ENCODE measurements around the gene TDRD9. TPM values are rescaled to one million over a fixed set of nuclear protein-coding genes. Genes with fewer than 3 reads are reported as not detected.

Gene TDRD9
- total RNA-seq, 2 experiments from 2014 or later = 1.1 to 1.2 TPM

DNA sequence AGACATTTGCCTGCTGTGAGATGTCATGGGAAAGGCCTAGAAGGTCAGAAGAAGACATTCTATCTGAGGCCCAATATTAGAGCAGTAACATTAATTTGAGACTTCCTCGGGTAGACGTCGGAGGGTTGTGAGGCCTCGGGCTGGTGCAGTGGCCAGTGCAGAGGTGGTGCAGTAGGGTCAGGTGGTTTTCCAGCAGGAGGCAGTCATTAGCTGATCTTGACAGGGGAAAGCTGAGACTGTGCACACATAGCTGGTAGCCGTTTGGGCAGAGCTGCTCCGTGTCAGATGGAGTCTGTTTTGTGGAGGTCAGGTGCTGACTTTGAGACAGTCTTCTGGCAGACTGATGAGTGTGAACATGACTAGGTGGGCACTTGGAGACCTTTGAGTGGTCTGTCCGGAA lies 91.5 kb downstream of the TDRD9 start:
- no peak for DNase-seq
- CTCF ChIA-PET = no interaction called here
- H3K27me3 Mint-ChIP-seq = peaks cover 34% of the 10 kb centered on the region
- ATAC-seq = no peak
- H3K9me3 Mint-ChIP-seq (ENCODE audit: low read depth) = no peaks in the 10 kb centered on the region
- H3K4me3 Mint-ChIP-seq = no peak overlapping the region
- H3K36me3 Mint-ChIP-seq = no peaks in the 10 kb centered on the region
- no peaks in the 10 kb centered on the region for H3K4me1 Mint-ChIP-seq
- no peak overlapping the region for H3K27ac Mint-ChIP-seq

GRCh38 chr14:104020471-104020870 lies 92.2 kb downstream of the TDRD9 start:
- CTCF ChIA-PET = no interaction called here
- DNase-seq (no peak), ATAC-seq (no peak)
- no peak overlapping the region for H3K27ac Mint-ChIP-seq
- H3K4me3 Mint-ChIP-seq = no peak overlapping the region
- no peaks in the 10 kb centered on the region for H3K9me3 Mint-ChIP-seq (ENCODE audit: low read depth)
- H3K36me3 Mint-ChIP-seq = no peaks in the 10 kb centered on the region
- peaks cover 30% of the 10 kb centered on the region for H3K27me3 Mint-ChIP-seq
- no peaks in the 10 kb centered on the region for H3K4me1 Mint-ChIP-seq

GRCh38 chr14:104023325-104024055 lies 95.2 kb downstream of the TDRD9 start:
- ATAC-seq (no peak), DNase-seq (no peak)
- CTCF ChIA-PET = no interaction called here
- Mint-ChIP-seq H3K36me3 (no peaks in the 10 kb centered on the region), H3K9me3 (ENCODE audit: low read depth) (no peaks in the 10 kb centered on the region), H3K27ac (no peak overlapping the region), H3K4me3 (no peak overlapping the region), H3K27me3 (peaks cover 30% of the 10 kb centered on the region), H3K4me1 (no peaks in the 10 kb centered on the region)

DNA sequence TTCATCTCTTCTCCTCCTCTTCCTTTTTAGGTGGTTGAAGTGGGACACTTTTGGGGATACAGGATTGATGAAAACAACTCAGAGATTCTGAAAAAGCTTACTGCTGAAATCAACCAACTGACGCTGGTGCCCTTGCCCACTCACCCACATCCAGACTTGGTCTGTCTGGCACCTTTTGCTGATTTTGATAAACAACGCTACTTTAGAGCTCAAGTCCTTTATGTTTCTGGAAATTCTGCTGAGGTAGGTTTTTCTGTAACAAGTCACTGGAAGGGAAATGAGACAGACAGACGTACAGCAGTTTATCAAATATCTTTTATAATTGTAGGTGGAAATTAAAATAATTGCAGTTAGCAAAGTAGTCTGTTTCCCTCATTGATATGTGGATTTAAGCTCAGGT lies 97.3 kb downstream of the TDRD9 start:
- no peak overlapping the region for H3K4me3 Mint-ChIP-seq

DNA sequence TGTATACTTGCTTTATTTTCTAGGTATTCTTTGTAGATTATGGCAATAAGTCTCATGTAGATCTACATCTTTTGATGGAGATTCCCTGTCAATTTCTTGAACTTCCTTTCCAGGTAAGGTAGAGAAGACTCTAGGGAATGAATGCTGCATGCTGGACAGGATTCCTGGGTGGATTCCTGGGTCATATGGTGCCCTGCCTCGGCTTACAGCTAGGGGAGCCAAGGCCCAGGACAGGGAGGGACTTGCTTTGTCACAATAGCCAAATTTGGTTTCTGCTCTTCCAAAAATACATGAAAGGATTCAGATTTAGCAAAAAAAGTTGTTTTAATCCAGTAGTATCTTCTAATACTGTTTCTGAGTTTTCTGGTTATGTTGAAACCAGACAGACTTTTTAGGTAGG lies 97.8 kb downstream of the TDRD9 start:
- Mint-ChIP-seq H3K27ac (no peak overlapping the region), H3K4me1 (no peaks in the 10 kb centered on the region), H3K27me3 (peaks cover 32% of the 10 kb centered on the region), H3K4me3 (no peak overlapping the region), H3K9me3 (ENCODE audit: low read depth) (no peaks in the 10 kb centered on the region), H3K36me3 (no peaks in the 10 kb centered on the region)
- no peak for ATAC-seq
- CTCF ChIA-PET = interaction anchor here (2.0 kb wide), 1 partner anchor 9 kb away, joined by 4 read pairs; no protein-coding TSS in a partner anchor
- DNase-seq = no peak

More for the DNA sequence above, 97.3 kb downstream of the TDRD9 start:
- ATAC-seq (no peak), DNase-seq (no peak)
- CTCF ChIA-PET = no interaction called here
- H3K27me3 Mint-ChIP-seq = peaks cover 34% of the 10 kb centered on the region
- H3K9me3 Mint-ChIP-seq (ENCODE audit: low read depth) = no peaks in the 10 kb centered on the region
- H3K36me3 Mint-ChIP-seq = no peaks in the 10 kb centered on the region
- H3K27ac Mint-ChIP-seq = no peak overlapping the region
- H3K4me1 Mint-ChIP-seq = no peaks in the 10 kb centered on the region

GRCh38 chr14:104030958-104031357 lies 102.7 kb downstream of the TDRD9 start:
- H3K27ac Mint-ChIP-seq = no peak overlapping the region
- H3K4me1 Mint-ChIP-seq = no peaks in the 10 kb centered on the region
- no peaks in the 10 kb centered on the region for H3K36me3 Mint-ChIP-seq
- CTCF ChIA-PET = no interaction called here
- H3K9me3 Mint-ChIP-seq (ENCODE audit: low read depth) = no peaks in the 10 kb centered on the region
- no peak overlapping the region for H3K4me3 Mint-ChIP-seq
- ATAC-seq = no peak
- DNase-seq = no peak
- H3K27me3 Mint-ChIP-seq = peaks cover 31% of the 10 kb centered on the region

DNA sequence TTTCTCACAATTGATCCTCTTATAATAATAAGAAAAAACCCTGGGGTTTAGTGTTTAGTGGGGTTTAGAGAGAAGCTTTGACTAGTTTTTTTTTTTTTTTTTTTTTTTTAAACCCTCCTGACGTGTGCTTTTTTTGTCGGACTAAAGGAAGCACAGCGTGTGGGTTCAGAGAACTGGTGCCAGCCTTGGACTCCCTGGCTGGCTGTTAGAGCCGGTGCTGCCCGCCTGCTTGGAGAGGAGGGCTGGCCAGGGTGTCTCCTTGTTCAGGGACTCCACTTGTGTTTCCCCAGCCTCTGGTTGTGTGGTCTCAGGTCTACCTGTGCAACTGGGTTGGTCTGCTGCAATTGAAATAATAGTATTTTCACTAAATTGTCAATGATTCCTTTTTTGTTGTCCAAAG lies 103.1 kb downstream of the TDRD9 start:
- H3K36me3 Mint-ChIP-seq = no peaks in the 10 kb centered on the region
- no peak overlapping the region for H3K27ac Mint-ChIP-seq
- H3K27me3 Mint-ChIP-seq = peaks cover 34% of the 10 kb centered on the region
- ATAC-seq = no peak
- no peaks in the 10 kb centered on the region for H3K9me3 Mint-ChIP-seq (ENCODE audit: low read depth)
- H3K4me1 Mint-ChIP-seq = no peaks in the 10 kb centered on the region
- CTCF ChIA-PET = no interaction called here
- no peak overlapping the region for H3K4me3 Mint-ChIP-seq
- DNase-seq = no peak

GRCh38 chr14:104034976-104035699 lies 106.9 kb downstream of the TDRD9 start:
- Mint-ChIP-seq H3K4me3 (no peak overlapping the region), H3K36me3 (no peaks in the 10 kb centered on the region), H3K27ac (no peak overlapping the region), H3K9me3 (ENCODE audit: low read depth) (no peaks in the 10 kb centered on the region), H3K27me3 (peaks cover 20% of the 10 kb centered on the region), H3K4me1 (peaks cover 1% of the 10 kb centered on the region)
- CTCF ChIA-PET = no interaction called here
- no peak for ATAC-seq
- no peak for DNase-seq

DNA sequence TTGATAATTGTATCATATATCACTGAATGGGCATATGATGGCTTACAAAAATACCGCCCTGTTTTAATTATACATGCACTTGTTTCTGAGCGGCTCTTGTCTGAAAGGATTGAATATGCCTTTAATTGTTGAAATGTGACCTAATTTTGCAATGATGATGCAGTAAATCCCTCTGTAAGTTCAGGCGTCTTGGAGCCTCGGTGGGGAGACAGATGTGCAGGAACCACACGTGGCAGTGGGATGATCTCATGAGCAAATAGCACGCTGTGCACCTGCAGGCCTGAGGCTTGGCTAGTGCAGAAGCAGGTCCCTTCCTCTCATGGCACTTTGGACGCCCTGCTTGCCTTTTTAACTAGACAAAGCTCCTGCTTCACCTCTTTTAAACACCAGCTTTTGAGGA lies 108.0 kb downstream of the TDRD9 start:
- Mint-ChIP-seq H3K4me1 (peaks cover 2% of the 10 kb centered on the region), H3K27ac (no peak overlapping the region), H3K4me3 (no peak overlapping the region), H3K27me3 (peaks cover 26% of the 10 kb centered on the region), H3K36me3 (no peaks in the 10 kb centered on the region), H3K9me3 (ENCODE audit: low read depth) (no peaks in the 10 kb centered on the region)
- ATAC-seq = no peak
- CTCF ChIA-PET = no interaction called here
- DNase-seq = no peak

DNA sequence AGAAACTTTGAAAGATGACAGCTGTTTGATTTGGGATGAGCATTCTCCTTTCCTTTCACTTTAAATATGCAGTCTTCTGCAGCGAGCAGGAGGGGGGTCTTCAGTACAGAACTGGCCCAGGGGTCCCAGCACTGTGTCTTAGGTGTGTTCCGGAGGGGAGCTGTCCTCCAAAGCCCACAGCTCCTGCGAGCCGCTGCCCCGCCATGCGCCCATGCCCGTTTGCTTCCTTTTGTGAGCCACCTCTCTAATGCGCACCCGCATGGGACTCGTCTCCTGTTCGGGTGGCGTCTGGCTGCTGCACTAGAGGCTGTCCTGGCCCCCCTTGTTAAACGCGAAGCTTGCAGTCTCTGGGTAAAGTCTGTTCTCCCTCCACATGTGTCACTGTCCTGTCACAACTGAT lies 108.8 kb downstream of the TDRD9 start:
- CTCF ChIA-PET = no interaction called here
- ATAC-seq (no peak), DNase-seq (no peak)
- Mint-ChIP-seq H3K9me3 (ENCODE audit: low read depth) (no peaks in the 10 kb centered on the region), H3K36me3 (no peaks in the 10 kb centered on the region), H3K27ac (no peak overlapping the region), H3K4me1 (peaks cover 2% of the 10 kb centered on the region), H3K4me3 (no peak overlapping the region), H3K27me3 (peaks cover 32% of the 10 kb centered on the region)

DNA sequence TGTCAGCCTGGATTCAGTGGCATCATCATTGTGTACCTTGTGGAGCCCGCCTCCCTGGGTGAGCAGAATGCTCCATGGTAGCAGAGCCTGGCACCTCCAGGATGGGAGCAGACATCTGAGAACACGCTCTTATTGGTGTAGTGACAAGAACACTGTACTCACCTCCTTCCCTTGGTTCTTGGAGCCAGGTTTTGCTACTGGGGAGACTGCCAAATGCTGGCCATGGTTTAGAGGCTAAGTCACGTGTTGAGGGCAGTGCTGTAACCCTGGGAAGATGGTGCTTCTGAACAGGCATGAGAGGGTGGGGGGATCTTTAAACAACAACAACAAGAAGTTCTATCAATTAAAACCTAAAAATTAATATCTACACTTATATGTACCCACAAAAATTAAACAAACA lies 109.6 kb downstream of the TDRD9 start:
- Mint-ChIP-seq H3K9me3 (ENCODE audit: low read depth) (no peaks in the 10 kb centered on the region), H3K27ac (no peak overlapping the region), H3K4me1 (peaks cover 2% of the 10 kb centered on the region), H3K36me3 (no peaks in the 10 kb centered on the region), H3K4me3 (no peak overlapping the region), H3K27me3 (peaks cover 32% of the 10 kb centered on the region)
- DNase-seq (no peak), ATAC-seq (no peak)
- CTCF ChIA-PET = no interaction called here

GRCh38 chr14:104039214-104039613 lies 111.0 kb downstream of the TDRD9 start:
- Mint-ChIP-seq H3K4me3 (no peak overlapping the region), H3K9me3 (ENCODE audit: low read depth) (no peaks in the 10 kb centered on the region), H3K4me1 (peaks cover 2% of the 10 kb centered on the region), H3K27ac (no peak overlapping the region), H3K27me3 (peaks cover 32% of the 10 kb centered on the region), H3K36me3 (no peaks in the 10 kb centered on the region)
- ATAC-seq = no peak
- DNase-seq = no peak
- CTCF ChIA-PET = no interaction called here

DNA sequence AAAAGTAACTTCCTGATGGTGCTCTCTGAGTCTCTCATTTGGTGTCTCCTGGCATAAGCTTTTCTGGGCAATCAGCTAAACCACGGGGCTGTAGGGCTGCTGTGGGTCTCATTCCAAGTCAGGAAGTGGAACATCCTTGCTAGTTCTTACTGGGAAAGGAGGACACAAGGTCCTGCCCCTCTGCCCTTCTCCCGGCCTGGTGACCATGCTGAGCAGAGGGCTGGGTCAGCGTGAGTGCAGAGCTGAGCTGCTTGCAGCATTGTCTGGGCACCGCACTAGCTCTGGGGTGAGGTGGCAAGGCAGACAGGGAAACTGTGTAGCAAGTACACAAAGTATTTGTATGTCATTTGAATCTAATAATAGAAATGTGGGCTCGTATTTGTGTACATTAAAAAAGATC lies 112.3 kb downstream of the TDRD9 start:
- CTCF ChIA-PET = no interaction called here
- Mint-ChIP-seq H3K9me3 (ENCODE audit: low read depth) (no peaks in the 10 kb centered on the region), H3K27ac (no peak overlapping the region), H3K27me3 (peaks cover 30% of the 10 kb centered on the region), H3K4me1 (peaks cover 2% of the 10 kb centered on the region), H3K36me3 (no peaks in the 10 kb centered on the region), H3K4me3 (no peak overlapping the region)
- DNase-seq (no peak), ATAC-seq (no peak)

DNA sequence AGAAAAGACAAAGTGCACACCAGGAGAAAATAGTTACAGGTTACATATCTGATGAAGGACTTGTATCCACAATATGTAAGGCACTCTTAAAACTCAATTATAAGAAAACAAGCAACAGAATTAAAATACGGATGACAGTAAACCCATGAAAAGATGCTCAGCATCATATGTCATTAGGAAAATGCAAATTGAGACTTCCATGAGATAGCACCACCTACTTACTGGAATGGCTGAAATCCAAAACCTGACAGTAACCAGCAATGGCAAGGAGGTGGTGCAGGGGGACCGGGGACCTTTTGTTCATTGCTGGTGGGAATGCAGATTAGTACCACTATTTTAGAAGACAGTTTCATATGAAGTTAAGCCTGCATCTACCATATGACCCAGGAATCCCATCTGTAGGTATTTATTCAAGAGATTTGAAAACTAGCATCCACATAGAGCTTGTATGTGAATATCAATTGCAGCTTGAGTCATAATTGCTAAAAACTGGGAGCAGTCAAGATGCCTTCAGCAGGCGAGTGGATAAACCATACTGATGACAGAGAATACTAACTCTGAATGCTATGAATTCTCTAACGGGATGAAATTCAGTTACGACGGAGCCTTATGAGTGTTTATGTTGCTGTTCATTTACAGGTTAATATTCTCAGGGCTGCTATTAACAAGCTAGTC lies 113.3 kb downstream of the TDRD9 start:
- Mint-ChIP-seq H3K4me3 (no peak overlapping the region), H3K4me1 (peaks cover 2% of the 10 kb centered on the region), H3K27ac (no peak overlapping the region), H3K27me3 (peaks cover 25% of the 10 kb centered on the region), H3K36me3 (no peaks in the 10 kb centered on the region), H3K9me3 (ENCODE audit: low read depth) (no peaks in the 10 kb centered on the region)
- ATAC-seq = no peak
- no peak for DNase-seq
- CTCF ChIA-PET = no interaction called here

Measured in activated CD8-positive, alpha-beta memory T cell treated with anti-CD3 and anti-CD28 coated beads, Interleukin-2, amount 10 ng/mL, durations not matched to agents 7 days and 5 days (primary cell).